GM12892 (cell line): ENCODE data around the gene DHRS11.

Source experiments
- POLR2AphosphoS5 ChIP-seq: IDR thresholded peaks from 2 replicates; pipeline ENCODE4 v1.6.1; 2011; ENCODE audit warnings: low read depth, low read length, control low read depth
- TAF1 ChIP-seq: IDR thresholded peaks from 2 replicates; pipeline ENCODE4 v1.6.1; 2011; ENCODE audit warnings: low read depth, mild to moderate bottlenecking, control low read depth, low read length, borderline replicate concordance

GRCh38 chr17:36613155-36613554 lies 21.5 kb downstream of the DHRS11 start:
- TF ChIP-seq TAF1 (no peak), POLR2AphosphoS5 (no peak)
